Endothelial cell of umbilical vein (primary cell): Measurements from ENCODE around the gene BDP1. TPM values are rescaled to one million over a fixed set of nuclear protein-coding genes. Genes with fewer than 3 reads are reported as not detected.
"Not testable (repeated sequence)": the region's sequence is repeated elsewhere in the genome, so short reads cannot be mapped to it uniquely, and the experiment has no call there.

Experiments
- BruUV-seq: library from RNA; stranded (reverse); fragments of 400-500 nt; replicated peaks from 2 replicates; lab custom pipeline; 2021; lab: Mats Ljungman, UMichigan
- CTCF ChIA-PET: fragments of 300-600, 350-600 bp; sonication (Branson Sonifier 250); formaldehyde crosslinking; loops from one replicate; lab custom pipeline; 2021; ENCODE audit warnings: antibody characterized with exemption, inconsistent platforms; lab: Charles Lee
- POLR2A ChIA-PET: fragments of 300-600, 350-600 bp; sonication (Branson Sonifier 250); formaldehyde crosslinking; loops from one replicate; lab custom pipeline; 2021; ENCODE audit warnings: antibody characterized with exemption, inconsistent platforms; lab: Charles Lee
- DNase-seq: peaks from one replicate; pipeline ENCODE4 v3.0.0-alpha.2; 2011; ENCODE audit warnings: low read depth, low spot score
- FAIRE-seq: peaks from 2 replicates; lab custom pipeline; 2011; peaks lifted over from hg19 to GRCh38; lab: Jason Lieb, UNC
- H2AFZ ChIP-seq: 2 replicates; pipeline ENCODE4 v1.6.0; 2012; ENCODE audit warnings: low read depth, low read length, control low read depth, inconsistent platforms
- H3K27ac ChIP-seq: 2 replicates; pipeline ENCODE4 v1.5.1; 2011; ENCODE audit warnings: low read depth, mild to moderate bottlenecking, control low read depth, low read length, moderate library complexity; ENCODE audit not compliant: insufficient read depth
- H3K27me3 ChIP-seq, 2 experiments: 2 replicates each; pipeline versions ENCODE4 v1.6.0 to v1.6.1; 2011; ENCODE audit warnings: low read length in 2 of 2, mixed read lengths in 1 of 2; ENCODE audit not compliant: control insufficient read depth in 2 of 2, insufficient read depth in 2 of 2
- H3K36me3 ChIP-seq, 2 experiments: 2 replicates in 1 of 2; 3 replicates in 1 of 2; pipeline ENCODE4 v1.5.1; 2011; ENCODE audit warnings: low read length in 2 of 2, mild to moderate bottlenecking in 1 of 2, moderate library complexity in 1 of 2; ENCODE audit not compliant: control insufficient read depth in 2 of 2, insufficient read depth in 2 of 2; ENCODE audit errors: extremely low read depth in 1 of 2
- H3K4me1 ChIP-seq: 3 replicates; pipeline ENCODE4 v1.5.1; 2011; ENCODE audit warnings: mild to moderate bottlenecking, low read length; ENCODE audit not compliant: control insufficient read depth, insufficient read depth; ENCODE audit errors: extremely low read depth
- H3K4me2 ChIP-seq: 2 replicates; pipeline ENCODE4 v1.6.1; 2011; ENCODE audit warnings: low read length, control low read depth, mixed read lengths; ENCODE audit not compliant: insufficient read depth
- H3K4me3 ChIP-seq, 3 experiments: fragments of 200-600 bp in 1 of 3; sonication (generic), shearing (Covaris generic) in 1 of 3; replicated peaks in 1 of 3; 2 replicates each; pipeline ENCODE4 v1.5.1; 2011 to 2016; ENCODE audit warnings: control low read depth in 3 of 3, low read length in 3 of 3, mild to moderate bottlenecking in 2 of 3, inconsistent platforms in 1 of 3, low read depth in 1 of 3, moderate library complexity in 1 of 3; ENCODE audit not compliant: insufficient read depth in 1 of 3
- H3K79me2 ChIP-seq: 2 replicates; pipeline ENCODE4 v1.6.0; 2012; ENCODE audit warnings: low read length, inconsistent platforms; ENCODE audit not compliant: control insufficient read depth, insufficient read depth
- H3K9ac ChIP-seq: replicated peaks from 2 replicates; pipeline ENCODE3; 2011; ENCODE audit warnings: low read length, control low read depth; ENCODE audit not compliant: insufficient read depth; ENCODE audit errors: extremely low read depth
- H3K9me1 ChIP-seq: replicated peaks from 3 replicates; pipeline ENCODE4 v1.6.0; 2011; ENCODE audit warnings: mild to moderate bottlenecking, low read length; ENCODE audit not compliant: control insufficient read depth, insufficient read depth; ENCODE audit errors: extremely low read depth
- H3K9me3 ChIP-seq: replicated peaks from 2 replicates; pipeline ENCODE4 v1.5.1; 2012; ENCODE audit warnings: low read length, inconsistent platforms; ENCODE audit not compliant: control insufficient read depth, insufficient read depth
- H4K20me1 ChIP-seq: replicated peaks from 2 replicates; pipeline ENCODE3; 2011; ENCODE audit warnings: mild to moderate bottlenecking, low read length; ENCODE audit not compliant: control insufficient read depth, insufficient read depth; ENCODE audit errors: extremely low read depth
- dilution Hi-C: fragments of 300-500 bp; cut with MboI; formaldehyde crosslinking; loops from one replicate; pipeline ENCODE4 v1.15.0; 2019; ENCODE audit warnings: low sequenced_read_pairs; ENCODE audit not compliant: extremely low pct_ligation_motif_present
- intact Hi-C: fragments of 100-400 bp; cut with micrococcal nuclease; formaldehyde crosslinking; loops from one replicate; pipeline ENCODE4 v1.10.0; 2022
- polyA plus RNA-seq, 4 experiments: library from polyadenylated mRNA; depleted of rRNA in 3 of 4; stranded (reverse) in 3 of 4; unstranded in 1 of 4; fragments of >200 nt; gene quantifications; 2 replicates each; pipeline versions ENCODE4 v1.2.1 to v1.2.3, GENCODE V29; 2011 to 2012; ENCODE audit warnings: missing spikeins in 1 of 4
- total RNA-seq: library from RNA; stranded (reverse); gene quantifications from 2 replicates; pipeline ENCODE4 v1.2.3, GENCODE V29; 2021

BDP1 gene
- total and polyA plus RNA-seq, 2 donors (not counting 3 experiments of a cell fraction or from before 2014, with no cell fraction given) = 4.5 to 27.5 TPM

- H3K9me3 ChIP-seq, H3K4me3 ChIP-seq, intact Hi-C loops, H3K4me1 ChIP-seq, H3K36me3 ChIP-seq, POLR2A ChIA-PET, DNase-seq, H3K79me2 ChIP-seq, H3K4me2 ChIP-seq, H3K9ac ChIP-seq, CTCF ChIA-PET, dilution Hi-C loops, BruUV-seq, H4K20me1 ChIP-seq, FAIRE-seq, H3K9me1 ChIP-seq, H3K27ac ChIP-seq, H2AFZ ChIP-seq: not testable (repeated sequence)
- peaks cover 10 to 20% of the 10 kb centered on the region in 2 experiments for H3K27me3 ChIP-seq
Measured at GRCh38 chr5:71441564-71441963, 13.9 kb upstream of the BDP1 start.

GRCh38 chr5:71443891-71444290, 11.6 kb upstream of the BDP1 start:
- H3K9ac ChIP-seq, DNase-seq, BruUV-seq, POLR2A ChIA-PET, dilution Hi-C loops, FAIRE-seq, H3K9me1 ChIP-seq, H3K4me1 ChIP-seq, H3K9me3 ChIP-seq, H4K20me1 ChIP-seq, H2AFZ ChIP-seq, H3K36me3 ChIP-seq, H3K4me3 ChIP-seq, intact Hi-C loops, CTCF ChIA-PET, H3K79me2 ChIP-seq, H3K27ac ChIP-seq, H3K4me2 ChIP-seq: not testable (repeated sequence)
- H3K27me3 ChIP-seq = peaks cover 14 to 30% of the 10 kb centered on the region in 2 experiments

DNA sequence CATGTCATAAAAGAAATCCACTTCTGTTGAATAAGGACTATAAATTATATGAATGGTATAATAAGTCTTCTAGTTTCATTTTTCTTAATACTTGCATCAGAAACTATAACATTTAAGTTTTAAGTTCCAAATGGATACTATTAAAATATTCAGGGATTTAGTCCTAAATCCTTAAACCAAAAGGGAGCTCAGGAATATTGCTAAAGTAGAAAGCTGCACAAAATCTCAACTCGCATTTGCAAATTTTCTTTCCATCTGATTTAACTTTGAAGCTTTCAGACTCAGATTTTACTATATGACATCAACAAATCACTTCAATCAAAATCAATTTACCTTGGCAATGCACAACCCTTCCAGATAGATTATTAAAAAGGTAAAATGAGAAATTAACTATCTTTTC, 10.4 kb upstream of the BDP1 start:
- H3K4me2 ChIP-seq, H3K27ac ChIP-seq, CTCF ChIA-PET, H2AFZ ChIP-seq, H3K9ac ChIP-seq, dilution Hi-C loops, FAIRE-seq, H3K9me1 ChIP-seq, BruUV-seq, POLR2A ChIA-PET, H3K4me3 ChIP-seq, H3K4me1 ChIP-seq, H4K20me1 ChIP-seq, H3K79me2 ChIP-seq, H3K36me3 ChIP-seq, intact Hi-C loops, H3K9me3 ChIP-seq: not testable (repeated sequence)
- peak; percentile 10 for DNase-seq
- peaks cover 14 to 36% of the 10 kb centered on the region in 2 experiments for H3K27me3 ChIP-seq
